OCI-LY7 (cell line): ENCODE measurements around the gene RSU1.

ENCODE experiments used
- EZH2phosphoT487 ChIP-seq: fragments of 200-600 bp; sonication (generic); IDR thresholded peaks from 2 replicates; pipeline ENCODE4 v1.6.1; 2018; ENCODE audit warnings: low read depth, borderline replicate concordance, mild to moderate bottlenecking, mixed run types, antibody characterized with exemption, low read length, moderate library complexity, mixed read lengths
- TF ChIP-seq, protein P1 (sequence below): fragments of 200-600 bp; sonication (generic); conservative IDR thresholded peaks from 2 replicates; pipeline ENCODE4 v1.5.1; 2014; ENCODE audit warnings: mild to moderate bottlenecking, antibody characterized with exemption, low read length, moderate library complexity, mixed read lengths

- TF ChIP-seq, protein P1, sequence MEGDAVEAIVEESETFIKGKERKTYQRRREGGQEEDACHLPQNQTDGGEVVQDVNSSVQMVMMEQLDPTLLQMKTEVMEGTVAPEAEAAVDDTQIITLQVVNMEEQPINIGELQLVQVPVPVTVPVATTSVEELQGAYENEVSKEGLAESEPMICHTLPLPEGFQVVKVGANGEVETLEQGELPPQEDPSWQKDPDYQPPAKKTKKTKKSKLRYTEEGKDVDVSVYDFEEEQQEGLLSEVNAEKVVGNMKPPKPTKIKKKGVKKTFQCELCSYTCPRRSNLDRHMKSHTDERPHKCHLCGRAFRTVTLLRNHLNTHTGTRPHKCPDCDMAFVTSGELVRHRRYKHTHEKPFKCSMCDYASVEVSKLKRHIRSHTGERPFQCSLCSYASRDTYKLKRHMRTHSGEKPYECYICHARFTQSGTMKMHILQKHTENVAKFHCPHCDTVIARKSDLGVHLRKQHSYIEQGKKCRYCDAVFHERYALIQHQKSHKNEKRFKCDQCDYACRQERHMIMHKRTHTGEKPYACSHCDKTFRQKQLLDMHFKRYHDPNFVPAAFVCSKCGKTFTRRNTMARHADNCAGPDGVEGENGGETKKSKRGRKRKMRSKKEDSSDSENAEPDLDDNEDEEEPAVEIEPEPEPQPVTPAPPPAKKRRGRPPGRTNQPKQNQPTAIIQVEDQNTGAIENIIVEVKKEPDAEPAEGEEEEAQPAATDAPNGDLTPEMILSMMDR, result no peak
- TF ChIP-seq EZH2phosphoT487, result no peak
Measured at GRCh38 chr10:16737420-16737819, 79.8 kb downstream of the RSU1 start.
